ENCODE results near the gene ANKRD39. TPM values are rescaled to one million over a fixed set of nuclear protein-coding genes. Genes with fewer than 3 reads are reported as not detected.

Gene ANKRD39
- total and polyA plus RNA-seq, 9 of the 15 experiments (the other 6 are each of a cell fraction or from before 2014, with no cell fraction given) = 8.2 to 33.1 (median 23.8) TPM

- TF ChIP-seq RBBP5 (IDR thresholded peaks at IDR 0.05; ENCODE audit: borderline replicate concordance, insufficient read depth, low read length, poor library complexity, severe bottlenecking) = peak; percentile 58
- TF ChIP-seq NFRKB (IDR thresholded peaks at IDR 0.05; ENCODE audit: low read depth) = no peak
- TF ChIP-seq, protein P1, sequence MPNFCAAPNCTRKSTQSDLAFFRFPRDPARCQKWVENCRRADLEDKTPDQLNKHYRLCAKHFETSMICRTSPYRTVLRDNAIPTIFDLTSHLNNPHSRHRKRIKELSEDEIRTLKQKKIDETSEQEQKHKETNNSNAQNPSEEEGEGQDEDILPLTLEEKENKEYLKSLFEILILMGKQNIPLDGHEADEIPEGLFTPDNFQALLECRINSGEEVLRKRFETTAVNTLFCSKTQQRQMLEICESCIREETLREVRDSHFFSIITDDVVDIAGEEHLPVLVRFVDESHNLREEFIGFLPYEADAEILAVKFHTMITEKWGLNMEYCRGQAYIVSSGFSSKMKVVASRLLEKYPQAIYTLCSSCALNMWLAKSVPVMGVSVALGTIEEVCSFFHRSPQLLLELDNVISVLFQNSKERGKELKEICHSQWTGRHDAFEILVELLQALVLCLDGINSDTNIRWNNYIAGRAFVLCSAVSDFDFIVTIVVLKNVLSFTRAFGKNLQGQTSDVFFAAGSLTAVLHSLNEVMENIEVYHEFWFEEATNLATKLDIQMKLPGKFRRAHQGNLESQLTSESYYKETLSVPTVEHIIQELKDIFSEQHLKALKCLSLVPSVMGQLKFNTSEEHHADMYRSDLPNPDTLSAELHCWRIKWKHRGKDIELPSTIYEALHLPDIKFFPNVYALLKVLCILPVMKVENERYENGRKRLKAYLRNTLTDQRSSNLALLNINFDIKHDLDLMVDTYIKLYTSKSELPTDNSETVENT (CRISPR knock-in tag; IDR thresholded peaks at IDR 0.05) = 0 out of 2 replicates have a peak, but pooled peaks have one; percentile 15
- no peak for TF ChIP-seq FOXJ2 (tag; IDR thresholded peaks at IDR 0.05)
- TF ChIP-seq, protein P2, sequence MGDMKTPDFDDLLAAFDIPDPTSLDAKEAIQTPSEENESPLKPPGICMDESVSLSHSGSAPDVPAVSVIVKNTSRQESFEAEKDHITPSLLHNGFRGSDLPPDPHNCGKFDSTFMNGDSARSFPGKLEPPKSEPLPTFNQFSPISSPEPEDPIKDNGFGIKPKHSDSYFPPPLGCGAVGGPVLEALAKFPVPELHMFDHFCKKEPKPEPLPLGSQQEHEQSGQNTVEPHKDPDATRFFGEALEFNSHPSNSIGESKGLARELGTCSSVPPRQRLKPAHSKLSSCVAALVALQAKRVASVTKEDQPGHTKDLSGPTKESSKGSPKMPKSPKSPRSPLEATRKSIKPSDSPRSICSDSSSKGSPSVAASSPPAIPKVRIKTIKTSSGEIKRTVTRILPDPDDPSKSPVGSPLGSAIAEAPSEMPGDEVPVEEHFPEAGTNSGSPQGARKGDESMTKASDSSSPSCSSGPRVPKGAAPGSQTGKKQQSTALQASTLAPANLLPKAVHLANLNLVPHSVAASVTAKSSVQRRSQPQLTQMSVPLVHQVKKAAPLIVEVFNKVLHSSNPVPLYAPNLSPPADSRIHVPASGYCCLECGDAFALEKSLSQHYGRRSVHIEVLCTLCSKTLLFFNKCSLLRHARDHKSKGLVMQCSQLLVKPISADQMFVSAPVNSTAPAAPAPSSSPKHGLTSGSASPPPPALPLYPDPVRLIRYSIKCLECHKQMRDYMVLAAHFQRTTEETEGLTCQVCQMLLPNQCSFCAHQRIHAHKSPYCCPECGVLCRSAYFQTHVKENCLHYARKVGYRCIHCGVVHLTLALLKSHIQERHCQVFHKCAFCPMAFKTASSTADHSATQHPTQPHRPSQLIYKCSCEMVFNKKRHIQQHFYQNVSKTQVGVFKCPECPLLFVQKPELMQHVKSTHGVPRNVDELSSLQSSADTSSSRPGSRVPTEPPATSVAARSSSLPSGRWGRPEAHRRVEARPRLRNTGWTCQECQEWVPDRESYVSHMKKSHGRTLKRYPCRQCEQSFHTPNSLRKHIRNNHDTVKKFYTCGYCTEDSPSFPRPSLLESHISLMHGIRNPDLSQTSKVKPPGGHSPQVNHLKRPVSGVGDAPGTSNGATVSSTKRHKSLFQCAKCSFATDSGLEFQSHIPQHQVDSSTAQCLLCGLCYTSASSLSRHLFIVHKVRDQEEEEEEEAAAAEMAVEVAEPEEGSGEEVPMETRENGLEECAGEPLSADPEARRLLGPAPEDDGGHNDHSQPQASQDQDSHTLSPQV (IDR thresholded peaks at IDR 0.05) = peak; percentile 67
- TF ChIP-seq ZNF224 (CRISPR knock-in tag; IDR thresholded peaks at IDR 0.05) = no peak
- TF ChIP-seq SMARCB1 (IDR thresholded peaks at IDR 0.05; ENCODE audit: insufficient read length, low read depth) = no peak
- TF ChIP-seq SAP30 (IDR thresholded peaks at IDR 0.05; ENCODE audit: borderline replicate concordance, insufficient read depth, low read depth, low read length, poor library complexity, severe bottlenecking) = peak; percentile 40
- TF ChIP-seq PHF8 (IDR thresholded peaks at IDR 0.05; ENCODE audit: borderline replicate concordance, low read length) = no peak; the same call in 1 of the 2 replicates
- TF ChIP-seq, protein P3, sequence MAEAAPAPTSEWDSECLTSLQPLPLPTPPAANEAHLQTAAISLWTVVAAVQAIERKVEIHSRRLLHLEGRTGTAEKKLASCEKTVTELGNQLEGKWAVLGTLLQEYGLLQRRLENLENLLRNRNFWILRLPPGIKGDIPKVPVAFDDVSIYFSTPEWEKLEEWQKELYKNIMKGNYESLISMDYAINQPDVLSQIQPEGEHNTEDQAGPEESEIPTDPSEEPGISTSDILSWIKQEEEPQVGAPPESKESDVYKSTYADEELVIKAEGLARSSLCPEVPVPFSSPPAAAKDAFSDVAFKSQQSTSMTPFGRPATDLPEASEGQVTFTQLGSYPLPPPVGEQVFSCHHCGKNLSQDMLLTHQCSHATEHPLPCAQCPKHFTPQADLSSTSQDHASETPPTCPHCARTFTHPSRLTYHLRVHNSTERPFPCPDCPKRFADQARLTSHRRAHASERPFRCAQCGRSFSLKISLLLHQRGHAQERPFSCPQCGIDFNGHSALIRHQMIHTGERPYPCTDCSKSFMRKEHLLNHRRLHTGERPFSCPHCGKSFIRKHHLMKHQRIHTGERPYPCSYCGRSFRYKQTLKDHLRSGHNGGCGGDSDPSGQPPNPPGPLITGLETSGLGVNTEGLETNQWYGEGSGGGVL (CRISPR knock-in tag; IDR thresholded peaks at IDR 0.05) = no peak
These were observed 35.7 kb upstream of the ANKRD39 start (continued) for GRCh38 chr2:96893289-96894150.

Data from K562 (cell line).